ENCODE measurements around the gene RPS26. TPM values are rescaled to one million over a fixed set of nuclear protein-coding genes. Genes with fewer than 3 reads are reported as not detected.

Gene RPS26
- total and polyA plus RNA-seq, 2 of the 13 experiments (the other 11 are each of a cell fraction or from before 2014, with no cell fraction given), result 150 to 421 TPM

DNA sequence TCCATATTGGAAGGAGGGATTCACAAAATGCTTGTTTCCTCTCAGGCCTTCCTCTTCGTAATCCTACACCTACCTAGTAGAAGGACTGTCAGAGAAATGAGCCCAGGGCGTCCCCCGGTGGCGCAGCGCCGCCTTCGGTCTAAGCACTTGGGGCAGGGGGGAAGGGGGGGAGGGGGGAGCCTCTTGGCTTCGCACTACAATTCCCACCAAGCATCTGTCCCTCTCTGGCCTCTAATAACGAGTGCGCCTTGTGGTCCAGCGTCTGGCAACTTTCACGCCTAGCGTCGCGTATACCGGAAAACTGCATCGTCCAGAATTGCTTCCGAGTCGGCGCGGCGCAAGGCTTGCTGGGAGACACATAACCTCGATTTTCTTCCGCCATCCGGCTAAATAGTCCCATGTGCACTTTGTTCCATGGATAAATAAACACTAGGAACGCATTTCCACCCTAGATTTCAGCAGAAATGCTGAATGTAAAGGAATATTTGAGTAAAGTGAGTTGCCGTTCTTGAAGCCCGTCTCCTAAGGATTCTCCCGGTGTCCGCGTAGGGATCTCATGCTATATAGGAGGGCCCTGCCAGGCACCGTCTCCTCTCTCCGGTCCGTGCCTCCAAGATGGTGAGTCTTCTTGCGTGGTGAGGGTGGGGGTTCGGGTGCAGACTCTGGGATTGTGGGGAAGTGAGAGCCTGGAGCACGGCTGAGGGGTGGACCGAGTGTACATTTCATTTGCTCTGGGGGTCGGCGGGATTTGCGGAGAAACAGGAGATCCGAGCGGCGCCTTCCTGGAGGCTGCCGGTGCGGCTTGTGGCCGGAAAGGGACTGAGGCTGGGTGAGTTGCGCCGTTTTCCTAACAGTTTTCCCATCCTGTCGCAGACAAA is at the start of gene RPS26 (continued):
- TF ChIP-seq, protein P1, sequence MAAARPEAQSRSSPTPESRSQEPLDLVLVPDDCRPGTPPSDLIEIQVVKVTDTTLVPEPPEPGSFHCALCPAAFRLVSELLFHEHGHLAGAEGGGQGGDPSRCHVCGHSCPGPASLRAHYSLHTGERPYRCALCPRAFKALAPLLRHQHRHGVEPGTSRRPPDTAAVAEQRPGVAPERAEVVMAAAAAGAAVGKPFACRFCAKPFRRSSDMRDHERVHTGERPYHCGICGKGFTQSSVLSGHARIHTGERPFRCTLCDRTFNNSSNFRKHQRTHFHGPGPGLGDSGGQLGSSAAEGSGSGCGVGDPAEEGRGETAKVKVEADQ (CRISPR knock-in tag; IDR thresholded peaks at IDR 0.05; ENCODE audit: borderline replicate concordance), result no peak
- TF ChIP-seq ZNF20 (CRISPR knock-in tag; IDR thresholded peaks at IDR 0.05) (no peak; the same call in 1 of the 2 replicates), MIER3 (CRISPR knock-in tag; IDR thresholded peaks at IDR 0.05; ENCODE audit: borderline replicate concordance) (peak; percentile 68; the same call in 1 of the 2 replicates), ELF4 (CRISPR knock-in tag; IDR thresholded peaks at IDR 0.05; ENCODE audit: borderline replicate concordance) (peak; percentile 96; the same call in 1 of the 2 replicates), AHR (CRISPR knock-in tag; IDR thresholded peaks at IDR 0.05) (peak; percentile 72; the same call in 1 of the 2 replicates), ZNF10 (CRISPR knock-in tag; IDR thresholded peaks at IDR 0.05; ENCODE audit: borderline replicate concordance, low read depth) (no peak), KAT7 (CRISPR knock-in tag; IDR thresholded peaks at IDR 0.05; ENCODE audit: borderline replicate concordance) (no peak), ZNF350 (CRISPR knock-in tag; IDR thresholded peaks at IDR 0.05; ENCODE audit: borderline replicate concordance, low read depth) (peak; percentile 86), HOXA5 (CRISPR knock-in tag; IDR thresholded peaks at IDR 0.05) (peak; percentile 81; the same call in 1 of the 2 replicates), MAF1 (CRISPR knock-in tag; IDR thresholded peaks at IDR 0.05; ENCODE audit: borderline replicate concordance) (no peak)
- TF ChIP-seq, protein P2, sequence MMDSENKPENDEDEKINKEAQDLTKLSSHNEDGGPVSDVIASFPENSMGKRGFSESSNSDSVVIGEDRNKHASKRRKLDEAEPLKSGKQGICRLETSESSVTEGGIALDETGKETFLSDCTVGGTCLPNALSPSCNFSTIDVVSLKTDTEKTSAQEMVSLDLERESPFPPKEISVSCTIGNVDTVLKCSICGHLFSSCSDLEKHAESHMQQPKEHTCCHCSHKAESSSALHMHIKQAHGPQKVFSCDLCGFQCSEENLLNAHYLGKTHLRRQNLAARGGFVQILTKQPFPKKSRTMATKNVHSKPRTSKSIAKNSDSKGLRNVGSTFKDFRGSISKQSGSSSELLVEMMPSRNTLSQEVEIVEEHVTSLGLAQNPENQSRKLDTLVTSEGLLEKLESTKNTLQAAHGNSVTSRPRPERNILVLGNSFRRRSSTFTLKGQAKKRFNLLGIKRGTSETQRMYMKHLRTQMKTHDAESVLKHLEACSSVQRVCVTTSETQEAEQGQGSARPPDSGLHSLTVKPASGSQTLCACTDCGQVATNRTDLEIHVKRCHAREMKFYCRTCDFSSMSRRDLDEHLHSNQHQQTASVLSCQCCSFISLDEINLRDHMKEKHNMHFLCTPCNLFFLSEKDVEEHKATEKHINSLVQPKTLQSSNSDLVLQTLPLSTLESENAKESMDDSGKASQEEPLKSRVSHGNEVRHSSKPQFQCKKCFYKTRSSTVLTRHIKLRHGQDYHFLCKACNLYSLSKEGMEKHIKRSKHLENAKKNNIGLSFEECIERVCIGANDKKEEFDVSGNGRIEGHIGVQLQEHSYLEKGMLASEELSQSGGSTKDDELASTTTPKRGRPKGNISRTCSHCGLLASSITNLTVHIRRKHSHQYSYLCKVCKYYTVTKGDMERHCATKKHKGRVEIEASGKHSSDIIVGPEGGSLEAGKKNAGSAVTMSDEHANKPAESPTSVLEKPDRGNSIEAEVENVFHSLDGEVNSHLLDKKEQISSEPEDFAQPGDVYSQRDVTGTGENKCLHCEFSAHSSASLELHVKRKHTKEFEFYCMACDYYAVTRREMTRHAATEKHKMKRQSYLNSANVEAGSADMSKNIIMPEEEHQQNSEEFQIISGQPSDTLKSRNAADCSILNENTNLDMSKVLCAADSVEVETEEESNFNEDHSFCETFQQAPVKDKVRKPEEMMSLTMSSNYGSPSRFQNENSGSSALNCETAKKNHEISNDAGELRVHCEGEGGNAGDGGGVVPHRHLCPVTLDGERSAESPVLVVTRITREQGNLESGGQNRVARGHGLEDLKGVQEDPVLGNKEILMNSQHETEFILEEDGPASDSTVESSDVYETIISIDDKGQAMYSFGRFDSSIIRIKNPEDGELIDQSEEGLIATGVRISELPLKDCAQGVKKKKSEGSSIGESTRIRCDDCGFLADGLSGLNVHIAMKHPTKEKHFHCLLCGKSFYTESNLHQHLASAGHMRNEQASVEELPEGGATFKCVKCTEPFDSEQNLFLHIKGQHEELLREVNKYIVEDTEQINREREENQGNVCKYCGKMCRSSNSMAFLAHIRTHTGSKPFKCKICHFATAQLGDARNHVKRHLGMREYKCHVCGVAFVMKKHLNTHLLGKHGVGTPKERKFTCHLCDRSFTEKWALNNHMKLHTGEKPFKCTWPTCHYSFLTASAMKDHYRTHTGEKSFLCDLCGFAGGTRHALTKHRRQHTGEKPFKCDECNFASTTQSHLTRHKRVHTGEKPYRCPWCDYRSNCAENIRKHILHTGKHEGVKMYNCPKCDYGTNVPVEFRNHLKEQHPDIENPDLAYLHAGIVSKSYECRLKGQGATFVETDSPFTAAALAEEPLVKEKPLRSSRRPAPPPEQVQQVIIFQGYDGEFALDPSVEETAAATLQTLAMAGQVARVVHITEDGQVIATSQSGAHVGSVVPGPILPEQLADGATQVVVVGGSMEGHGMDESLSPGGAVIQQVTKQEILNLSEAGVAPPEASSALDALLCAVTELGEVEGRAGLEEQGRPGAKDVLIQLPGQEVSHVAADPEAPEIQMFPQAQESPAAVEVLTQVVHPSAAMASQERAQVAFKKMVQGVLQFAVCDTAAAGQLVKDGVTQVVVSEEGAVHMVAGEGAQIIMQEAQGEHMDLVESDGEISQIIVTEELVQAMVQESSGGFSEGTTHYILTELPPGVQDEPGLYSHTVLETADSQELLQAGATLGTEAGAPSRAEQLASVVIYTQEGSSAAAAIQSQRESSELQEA (CRISPR knock-in tag; IDR thresholded peaks at IDR 0.05; ENCODE audit: not compliant biosample characterization), result no peak
- TF ChIP-seq, protein P3, sequence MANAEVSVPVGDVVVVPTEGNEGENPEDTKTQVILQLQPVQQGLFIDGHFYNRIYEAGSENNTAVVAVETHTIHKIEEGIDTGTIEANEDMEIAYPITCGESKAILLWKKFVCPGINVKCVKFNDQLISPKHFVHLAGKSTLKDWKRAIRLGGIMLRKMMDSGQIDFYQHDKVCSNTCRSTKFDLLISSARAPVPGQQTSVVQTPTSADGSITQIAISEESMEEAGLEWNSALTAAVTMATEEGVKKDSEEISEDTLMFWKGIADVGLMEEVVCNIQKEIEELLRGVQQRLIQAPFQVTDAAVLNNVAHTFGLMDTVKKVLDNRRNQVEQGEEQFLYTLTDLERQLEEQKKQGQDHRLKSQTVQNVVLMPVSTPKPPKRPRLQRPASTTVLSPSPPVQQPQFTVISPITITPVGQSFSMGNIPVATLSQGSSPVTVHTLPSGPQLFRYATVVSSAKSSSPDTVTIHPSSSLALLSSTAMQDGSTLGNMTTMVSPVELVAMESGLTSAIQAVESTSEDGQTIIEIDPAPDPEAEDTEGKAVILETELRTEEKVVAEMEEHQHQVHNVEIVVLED (CRISPR knock-in tag; IDR thresholded peaks at IDR 0.05; ENCODE audit: borderline replicate concordance), result peak; percentile 95
- TF ChIP-seq, protein P4, sequence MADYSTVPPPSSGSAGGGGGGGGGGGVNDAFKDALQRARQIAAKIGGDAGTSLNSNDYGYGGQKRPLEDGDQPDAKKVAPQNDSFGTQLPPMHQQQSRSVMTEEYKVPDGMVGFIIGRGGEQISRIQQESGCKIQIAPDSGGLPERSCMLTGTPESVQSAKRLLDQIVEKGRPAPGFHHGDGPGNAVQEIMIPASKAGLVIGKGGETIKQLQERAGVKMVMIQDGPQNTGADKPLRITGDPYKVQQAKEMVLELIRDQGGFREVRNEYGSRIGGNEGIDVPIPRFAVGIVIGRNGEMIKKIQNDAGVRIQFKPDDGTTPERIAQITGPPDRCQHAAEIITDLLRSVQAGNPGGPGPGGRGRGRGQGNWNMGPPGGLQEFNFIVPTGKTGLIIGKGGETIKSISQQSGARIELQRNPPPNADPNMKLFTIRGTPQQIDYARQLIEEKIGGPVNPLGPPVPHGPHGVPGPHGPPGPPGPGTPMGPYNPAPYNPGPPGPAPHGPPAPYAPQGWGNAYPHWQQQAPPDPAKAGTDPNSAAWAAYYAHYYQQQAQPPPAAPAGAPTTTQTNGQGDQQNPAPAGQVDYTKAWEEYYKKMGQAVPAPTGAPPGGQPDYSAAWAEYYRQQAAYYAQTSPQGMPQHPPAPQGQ (CRISPR knock-in tag; IDR thresholded peaks at IDR 0.05; ENCODE audit: borderline replicate concordance), result no peak
